Ishikawa (cell line): ENCODE measurements around the gene CTTNBP2.

Experiments
- CREB1 ChIP-seq: IDR thresholded peaks from 2 replicates; pipeline ENCODE4 v1.6.1; 2012; ENCODE audit warnings: low read depth
- EP300 ChIP-seq: IDR thresholded peaks from 2 replicates; pipeline ENCODE4 v1.6.1; 2012; ENCODE audit warnings: borderline replicate concordance
- RAD21 ChIP-seq: IDR thresholded peaks from 2 replicates; pipeline ENCODE4 v1.6.1; 2012; ENCODE audit warnings: low read depth
- TCF12 ChIP-seq: IDR thresholded peaks from 2 replicates; pipeline ENCODE4 v1.6.1; 2012; ENCODE audit warnings: low read depth
- YY1 ChIP-seq: IDR thresholded peaks from 2 replicates; pipeline ENCODE4 v1.6.1; 2012; ENCODE audit warnings: low read depth
- TF ChIP-seq, protein P1 (sequence below): IDR thresholded peaks from 2 replicates; pipeline ENCODE4 v1.6.1; 2012
- TF ChIP-seq, protein P2 (sequence below): IDR thresholded peaks from 2 replicates; pipeline ENCODE4 v1.6.1; 2012; ENCODE audit warnings: low read depth, mild to moderate bottlenecking

DNA sequence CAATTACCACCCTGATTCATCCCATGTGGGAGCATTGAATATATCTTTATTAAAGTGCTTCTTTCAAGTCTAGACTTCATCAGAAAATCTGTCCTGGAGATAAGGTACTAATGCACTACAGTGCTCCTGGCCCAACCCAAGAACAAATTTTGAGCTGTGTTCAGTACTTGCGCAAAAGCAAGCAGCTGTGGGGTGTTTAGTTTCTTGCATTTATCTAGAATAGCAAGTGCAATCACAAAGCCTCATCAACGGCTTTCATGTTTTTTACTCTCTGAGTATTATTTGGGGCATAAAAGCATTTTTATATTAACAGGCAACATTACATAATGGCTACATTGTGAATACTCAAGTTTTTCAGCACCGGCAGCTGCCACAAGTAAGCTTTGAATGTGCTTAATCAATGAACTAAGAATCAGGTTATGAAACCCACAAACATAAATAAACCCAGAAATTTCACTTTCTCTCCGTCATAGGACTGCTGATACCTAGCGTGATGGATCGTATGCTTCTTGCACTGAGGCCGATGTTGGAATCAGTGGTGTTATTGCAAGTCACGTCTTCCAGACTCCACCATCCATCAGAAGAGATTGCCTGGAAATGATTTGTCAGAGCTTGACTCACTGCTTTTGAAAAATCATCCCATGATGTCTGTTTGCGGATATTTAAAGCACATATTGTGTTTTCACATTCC is 113.1 kb downstream of the CTTNBP2 start:
- TF ChIP-seq EP300 (no peak), CREB1 (no peak), YY1 (no peak), RAD21 (no peak), TCF12 (no peak)
- TF ChIP-seq, protein P1, sequence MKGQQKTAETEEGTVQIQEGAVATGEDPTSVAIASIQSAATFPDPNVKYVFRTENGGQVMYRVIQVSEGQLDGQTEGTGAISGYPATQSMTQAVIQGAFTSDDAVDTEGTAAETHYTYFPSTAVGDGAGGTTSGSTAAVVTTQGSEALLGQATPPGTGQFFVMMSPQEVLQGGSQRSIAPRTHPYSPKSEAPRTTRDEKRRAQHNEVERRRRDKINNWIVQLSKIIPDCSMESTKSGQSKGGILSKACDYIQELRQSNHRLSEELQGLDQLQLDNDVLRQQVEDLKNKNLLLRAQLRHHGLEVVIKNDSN: no peak
- TF ChIP-seq, protein P2, sequence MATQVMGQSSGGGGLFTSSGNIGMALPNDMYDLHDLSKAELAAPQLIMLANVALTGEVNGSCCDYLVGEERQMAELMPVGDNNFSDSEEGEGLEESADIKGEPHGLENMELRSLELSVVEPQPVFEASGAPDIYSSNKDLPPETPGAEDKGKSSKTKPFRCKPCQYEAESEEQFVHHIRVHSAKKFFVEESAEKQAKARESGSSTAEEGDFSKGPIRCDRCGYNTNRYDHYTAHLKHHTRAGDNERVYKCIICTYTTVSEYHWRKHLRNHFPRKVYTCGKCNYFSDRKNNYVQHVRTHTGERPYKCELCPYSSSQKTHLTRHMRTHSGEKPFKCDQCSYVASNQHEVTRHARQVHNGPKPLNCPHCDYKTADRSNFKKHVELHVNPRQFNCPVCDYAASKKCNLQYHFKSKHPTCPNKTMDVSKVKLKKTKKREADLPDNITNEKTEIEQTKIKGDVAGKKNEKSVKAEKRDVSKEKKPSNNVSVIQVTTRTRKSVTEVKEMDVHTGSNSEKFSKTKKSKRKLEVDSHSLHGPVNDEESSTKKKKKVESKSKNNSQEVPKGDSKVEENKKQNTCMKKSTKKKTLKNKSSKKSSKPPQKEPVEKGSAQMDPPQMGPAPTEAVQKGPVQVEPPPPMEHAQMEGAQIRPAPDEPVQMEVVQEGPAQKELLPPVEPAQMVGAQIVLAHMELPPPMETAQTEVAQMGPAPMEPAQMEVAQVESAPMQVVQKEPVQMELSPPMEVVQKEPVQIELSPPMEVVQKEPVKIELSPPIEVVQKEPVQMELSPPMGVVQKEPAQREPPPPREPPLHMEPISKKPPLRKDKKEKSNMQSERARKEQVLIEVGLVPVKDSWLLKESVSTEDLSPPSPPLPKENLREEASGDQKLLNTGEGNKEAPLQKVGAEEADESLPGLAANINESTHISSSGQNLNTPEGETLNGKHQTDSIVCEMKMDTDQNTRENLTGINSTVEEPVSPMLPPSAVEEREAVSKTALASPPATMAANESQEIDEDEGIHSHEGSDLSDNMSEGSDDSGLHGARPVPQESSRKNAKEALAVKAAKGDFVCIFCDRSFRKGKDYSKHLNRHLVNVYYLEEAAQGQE: no peak
